ENCODE data around the gene OPA1.

Gene OPA1

GRCh38 chr3:193730511-193730910, 137.5 kb downstream of the OPA1 start:
- H4K20me1 ChIP-seq (ENCODE audit: control insufficient read depth, insufficient read depth, low read depth, low read length) = no peaks in the 10 kb centered on the region
- no peaks in the 10 kb centered on the region for H3K9me2 ChIP-seq (replicated peaks; ENCODE audit: control insufficient read depth, low read length)
- no peak overlapping the region for H3K27ac ChIP-seq (ENCODE audit: low read depth, low read length)
- no peaks in the 10 kb centered on the region for H3K36me3 ChIP-seq (ENCODE audit: control insufficient read depth, low read length)
- peaks cover 8% of the 10 kb centered on the region; the same call in 1 of the 2 replicates for H3K27me3 ChIP-seq (ENCODE audit: control insufficient read depth, low read length)
- H3K9me3 ChIP-seq (ENCODE audit: control insufficient read depth, insufficient read depth, low read length) = no peaks in the 10 kb centered on the region
- H3K79me2 ChIP-seq (ENCODE audit: control insufficient read depth, low read length) = no peaks in the 10 kb centered on the region
- TF ChIP-seq EZH2phosphoT487 (IDR thresholded peaks at IDR 0.05; ENCODE audit: borderline replicate concordance, low read length) (no peak), CTCF (IDR thresholded peaks at IDR 0.05; ENCODE audit: low read depth, low read length, poor library complexity, severe bottlenecking) (no peak)
- no peak overlapping the region for H3K4me3 ChIP-seq (ENCODE audit: low read length)
- H3K4me2 ChIP-seq (ENCODE audit: low read length) = no peak overlapping the region
- H3K4me1 ChIP-seq (ENCODE audit: control insufficient read depth, low read length) = no peaks in the 10 kb centered on the region
- no peaks in the 10 kb centered on the region for H3F3A ChIP-seq (ENCODE audit: control insufficient read depth, insufficient read depth)

- TF ChIP-seq EZH2phosphoT487 (IDR thresholded peaks at IDR 0.05; ENCODE audit: borderline replicate concordance, low read length) = no peak
- TF ChIP-seq CTCF (IDR thresholded peaks at IDR 0.05; ENCODE audit: low read depth, low read length, poor library complexity, severe bottlenecking) = no peak
- H3K9me2 ChIP-seq (replicated peaks; ENCODE audit: control insufficient read depth, low read length) = no peaks in the 10 kb centered on the region
- H3K36me3 ChIP-seq (ENCODE audit: control insufficient read depth, low read length) = no peaks in the 10 kb centered on the region
- H3K4me2 ChIP-seq (ENCODE audit: low read length) = no peak overlapping the region
- H3K4me3 ChIP-seq (ENCODE audit: low read length) = no peak overlapping the region
- no peaks in the 10 kb centered on the region for H4K20me1 ChIP-seq (ENCODE audit: control insufficient read depth, insufficient read depth, low read depth, low read length)
- H3F3A ChIP-seq (ENCODE audit: control insufficient read depth, insufficient read depth) = no peaks in the 10 kb centered on the region
- peaks cover 6% of the 10 kb centered on the region; the same call in 1 of the 2 replicates for H3K27me3 ChIP-seq (ENCODE audit: control insufficient read depth, low read length)
- no peaks in the 10 kb centered on the region for H3K4me1 ChIP-seq (ENCODE audit: control insufficient read depth, low read length)
- no peak overlapping the region for H3K27ac ChIP-seq (ENCODE audit: low read depth, low read length)
- H3K9me3 ChIP-seq (ENCODE audit: control insufficient read depth, insufficient read depth, low read length) = no peaks in the 10 kb centered on the region
- H3K79me2 ChIP-seq (ENCODE audit: control insufficient read depth, low read length) = no peaks in the 10 kb centered on the region
These were observed 138.0 kb downstream of the OPA1 start for GRCh38 chr3:193730976-193731375.

- no peaks in the 10 kb centered on the region for H3K36me3 ChIP-seq (ENCODE audit: control insufficient read depth, low read length)
- TF ChIP-seq EZH2phosphoT487 (IDR thresholded peaks at IDR 0.05; ENCODE audit: borderline replicate concordance, low read length) (no peak), CTCF (IDR thresholded peaks at IDR 0.05; ENCODE audit: low read depth, low read length, poor library complexity, severe bottlenecking) (no peak)
- H3K27ac ChIP-seq (ENCODE audit: low read depth, low read length) = no peak overlapping the region
- no peaks in the 10 kb centered on the region for H3K9me2 ChIP-seq (replicated peaks; ENCODE audit: control insufficient read depth, low read length)
- H3K4me2 ChIP-seq (ENCODE audit: low read length) = no peak overlapping the region
- no peaks in the 10 kb centered on the region for H3K9me3 ChIP-seq (ENCODE audit: control insufficient read depth, insufficient read depth, low read length)
- H3K4me1 ChIP-seq (ENCODE audit: control insufficient read depth, low read length) = no peaks in the 10 kb centered on the region
- H3K27me3 ChIP-seq (ENCODE audit: control insufficient read depth, low read length) = peaks cover 6% of the 10 kb centered on the region; the same call in 1 of the 2 replicates
- H3K79me2 ChIP-seq (ENCODE audit: control insufficient read depth, low read length) = no peaks in the 10 kb centered on the region
- no peaks in the 10 kb centered on the region for H3F3A ChIP-seq (ENCODE audit: control insufficient read depth, insufficient read depth)
- H4K20me1 ChIP-seq (ENCODE audit: control insufficient read depth, insufficient read depth, low read depth, low read length) = no peaks in the 10 kb centered on the region
- H3K4me3 ChIP-seq (ENCODE audit: low read length) = no peak overlapping the region
These were observed 138.6 kb downstream of the OPA1 start for GRCh38 chr3:193731656-193732055.

Measured in DOHH2 (cell line).